ENCODE data around the gene SETBP1. TPM values are rescaled to one million over a fixed set of nuclear protein-coding genes. Genes with fewer than 3 reads are reported as not detected.

Gene SETBP1
- total RNA-seq, 1 experiment from 2014 or later = 0.05 TPM

DNA sequence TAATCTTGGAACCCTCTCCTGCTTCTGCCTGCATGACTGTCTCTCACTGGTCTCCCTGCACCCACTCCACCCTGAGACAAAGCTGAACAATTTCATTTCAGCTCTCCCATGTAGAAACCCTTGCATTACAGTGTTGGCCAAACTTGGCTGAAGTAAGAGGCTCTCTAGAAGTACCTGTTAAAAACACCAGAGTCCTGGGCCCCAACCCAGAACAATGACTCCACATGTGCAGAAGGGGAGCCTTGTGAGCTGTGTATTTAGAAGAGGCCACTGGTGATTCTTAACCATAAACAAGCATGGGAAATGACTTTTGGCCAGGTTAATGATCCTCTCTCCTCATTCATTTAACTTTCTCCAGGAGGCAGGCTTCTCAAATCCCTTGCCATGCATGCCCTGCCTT, 254.8 kb downstream of the SETBP1 start:
- Histone ChIP-seq H4K20me1 (ENCODE audit: insufficient read depth) (no peaks in the 10 kb centered on the region), H3K79me2 (ENCODE audit: insufficient read depth, low read length) (no peaks in the 10 kb centered on the region), H3K9me3 (ENCODE audit: control insufficient read depth in 1 of 2, insufficient read depth in 1 of 2, low read depth in 1 of 2, low read length in 2 of 2) (peaks cover 0 to 2% of the 10 kb centered on the region in 2 experiments; a peak in 2 of 4 replicates), H3K4me1 (ENCODE audit: control insufficient read depth in 1 of 2, insufficient read depth in 2 of 2, low read length in 2 of 2) (no peaks in the 10 kb centered on the region), H3K9me2 (ENCODE audit: insufficient read depth) (no peaks in the 10 kb centered on the region), H3K4me2 (ENCODE audit: low read length) (no peak overlapping the region), H2AFZ (ENCODE audit: low read depth, low read length, poor library complexity, severe bottlenecking) (no peak overlapping the region), H3K4me3 (replicated peaks in 1 of 2; ENCODE audit: low read depth in 1 of 2, low read length in 2 of 2) (no peak overlapping the region), H3K27me3 (ENCODE audit: insufficient read depth, low read length) (no peaks in the 10 kb centered on the region), H3K9ac (ENCODE audit: low read length) (no peak overlapping the region), H3K36me3 (ENCODE audit: control insufficient read depth in 1 of 2, insufficient read depth in 2 of 2, low read length in 2 of 2) (no peaks in the 10 kb centered on the region), H3K27ac (ENCODE audit: low read depth, low read length) (no peak overlapping the region)
- intact Hi-C loops (cut with micrococcal nuclease) = no loop called here
- RAD21 ChIA-PET (ENCODE audit: low non-redundant PET in 1 of 2, low total read pairs in 2 of 2, uncharacterized antibody in 2 of 2, unreplicated experiment in 2 of 2) = no interaction called here
- CTCF ChIA-PET = no interaction called here
- BruUV-seq (replicated peaks) = no TSS peak
- POLR2A ChIA-PET = no interaction called here
- TF ChIP-seq FOSL1 (IDR thresholded peaks at IDR 0.05; ENCODE audit: low read depth) (no peak), ELF1 (IDR thresholded peaks at IDR 0.05; ENCODE audit: borderline replicate concordance, low read depth) (no peak), ZFX (IDR thresholded peaks at IDR 0.05) (no peak), TCF7L2 (IDR thresholded peaks at IDR 0.05; ENCODE audit: borderline replicate concordance, extremely low read depth, insufficient read depth, insufficient read length) (no peak), POLR2A (IDR thresholded peaks at IDR 0.05; ENCODE audit: borderline replicate concordance, extremely low read depth, insufficient read depth, insufficient read length) (no peak)
- TF ChIP-seq, protein P1, sequence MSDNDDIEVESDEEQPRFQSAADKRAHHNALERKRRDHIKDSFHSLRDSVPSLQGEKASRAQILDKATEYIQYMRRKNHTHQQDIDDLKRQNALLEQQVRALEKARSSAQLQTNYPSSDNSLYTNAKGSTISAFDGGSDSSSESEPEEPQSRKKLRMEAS (IDR thresholded peaks at IDR 0.05) = no peak
- TF ChIP-seq, protein P2, sequence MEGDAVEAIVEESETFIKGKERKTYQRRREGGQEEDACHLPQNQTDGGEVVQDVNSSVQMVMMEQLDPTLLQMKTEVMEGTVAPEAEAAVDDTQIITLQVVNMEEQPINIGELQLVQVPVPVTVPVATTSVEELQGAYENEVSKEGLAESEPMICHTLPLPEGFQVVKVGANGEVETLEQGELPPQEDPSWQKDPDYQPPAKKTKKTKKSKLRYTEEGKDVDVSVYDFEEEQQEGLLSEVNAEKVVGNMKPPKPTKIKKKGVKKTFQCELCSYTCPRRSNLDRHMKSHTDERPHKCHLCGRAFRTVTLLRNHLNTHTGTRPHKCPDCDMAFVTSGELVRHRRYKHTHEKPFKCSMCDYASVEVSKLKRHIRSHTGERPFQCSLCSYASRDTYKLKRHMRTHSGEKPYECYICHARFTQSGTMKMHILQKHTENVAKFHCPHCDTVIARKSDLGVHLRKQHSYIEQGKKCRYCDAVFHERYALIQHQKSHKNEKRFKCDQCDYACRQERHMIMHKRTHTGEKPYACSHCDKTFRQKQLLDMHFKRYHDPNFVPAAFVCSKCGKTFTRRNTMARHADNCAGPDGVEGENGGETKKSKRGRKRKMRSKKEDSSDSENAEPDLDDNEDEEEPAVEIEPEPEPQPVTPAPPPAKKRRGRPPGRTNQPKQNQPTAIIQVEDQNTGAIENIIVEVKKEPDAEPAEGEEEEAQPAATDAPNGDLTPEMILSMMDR (IDR thresholded peaks at IDR 0.05 in 2 of 3, conservative IDR thresholded peaks at IDR 0.05 in 1 of 3; ENCODE audit: borderline replicate concordance in 1 of 3, insufficient read depth in 1 of 3, low read depth in 2 of 3, low read length in 2 of 3) = no peak
- TF ChIP-seq, protein P3, sequence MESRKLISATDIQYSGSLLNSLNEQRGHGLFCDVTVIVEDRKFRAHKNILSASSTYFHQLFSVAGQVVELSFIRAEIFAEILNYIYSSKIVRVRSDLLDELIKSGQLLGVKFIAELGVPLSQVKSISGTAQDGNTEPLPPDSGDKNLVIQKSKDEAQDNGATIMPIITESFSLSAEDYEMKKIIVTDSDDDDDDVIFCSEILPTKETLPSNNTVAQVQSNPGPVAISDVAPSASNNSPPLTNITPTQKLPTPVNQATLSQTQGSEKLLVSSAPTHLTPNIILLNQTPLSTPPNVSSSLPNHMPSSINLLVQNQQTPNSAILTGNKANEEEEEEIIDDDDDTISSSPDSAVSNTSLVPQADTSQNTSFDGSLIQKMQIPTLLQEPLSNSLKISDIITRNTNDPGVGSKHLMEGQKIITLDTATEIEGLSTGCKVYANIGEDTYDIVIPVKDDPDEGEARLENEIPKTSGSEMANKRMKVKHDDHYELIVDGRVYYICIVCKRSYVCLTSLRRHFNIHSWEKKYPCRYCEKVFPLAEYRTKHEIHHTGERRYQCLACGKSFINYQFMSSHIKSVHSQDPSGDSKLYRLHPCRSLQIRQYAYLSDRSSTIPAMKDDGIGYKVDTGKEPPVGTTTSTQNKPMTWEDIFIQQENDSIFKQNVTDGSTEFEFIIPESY (IDR thresholded peaks at IDR 0.05; ENCODE audit: extremely low read depth, insufficient replicate concordance, low read length) = no peak
- DNase-seq (ENCODE audit: low read depth, low spot score) (no peak), ATAC-seq (no peak)
